Measurements from ENCODE around the gene BICDL2.
"Not testable (repeated sequence)": the region's sequence is repeated elsewhere in the genome, so short reads cannot be mapped to it uniquely, and the experiment has no call there.

GRCh38 chr16:3072576-3073263 lies 36.0 kb upstream of the BICDL2 start:
- TF ChIP-seq POLR2AphosphoS5 (IDR thresholded peaks at IDR 0.05; ENCODE audit: insufficient read depth, low read depth, low read length); CTCF (IDR thresholded peaks at IDR 0.05; ENCODE audit: extremely low read depth in 1 of 2, insufficient read depth in 1 of 2, low read depth in 1 of 2, low read length in 2 of 2); FOS (IDR thresholded peaks at IDR 0.05; ENCODE audit: borderline replicate concordance, insufficient read depth, low read length); MYC (IDR thresholded peaks at IDR 0.05; ENCODE audit: low read depth, low read length); EZH2 (IDR thresholded peaks at IDR 0.05; ENCODE audit: borderline replicate concordance, low read depth, low read length, severe bottlenecking); JUN (IDR thresholded peaks at IDR 0.05; ENCODE audit: borderline replicate concordance, insufficient read depth, insufficient read length, low read depth): not testable (repeated sequence)
